Kidney (tissue), 14 donors: ENCODE results near the gene NHEJ1. TPM values are rescaled to one million over a fixed set of nuclear protein-coding genes. Genes with fewer than 3 reads are reported as not detected.

Experiments
- DNase-seq, 5 donors: peaks; one replicate each; pipeline ENCODE4 v3.0.0-alpha.2; 2013 to 2020
- FAIRE-seq: peaks from 2 replicates; lab custom pipeline; 2012; peaks lifted over from hg19 to GRCh38; lab: Jason Lieb, UNC
- H3K27ac ChIP-seq, 2 donors: one replicate each; pipeline ENCODE4 v1.7.0; 2013; ENCODE audit warnings: low read depth in 2 of 2, low read length in 2 of 2, inconsistent platforms in 1 of 2
- H3K27me3 ChIP-seq: one replicate; pipeline ENCODE4 v1.7.1; 2013; ENCODE audit warnings: low read length, inconsistent platforms; ENCODE audit not compliant: control insufficient read depth, insufficient read depth
- H3K36me3 ChIP-seq, 3 donors: one replicate each; pipeline versions ENCODE4 v1.7.0 to v1.7.1; 2013; ENCODE audit warnings: low read length in 3 of 3, control low read depth in 1 of 3, inconsistent platforms in 1 of 3; ENCODE audit not compliant: insufficient read depth in 3 of 3, control insufficient read depth in 2 of 3
- H3K4me1 ChIP-seq, 3 donors: one replicate each; pipeline versions ENCODE4 v1.7.0 to v1.7.1; 2013; ENCODE audit warnings: low read length in 3 of 3, inconsistent platforms in 1 of 3, low read depth in 1 of 3; ENCODE audit not compliant: control insufficient read depth in 2 of 3, insufficient read depth in 2 of 3
- H3K4me3 ChIP-seq, 3 donors: one replicate each; pipeline versions ENCODE4 v1.7.0 to v1.8.1; 2013; ENCODE audit warnings: low read length in 3 of 3, control low read depth in 1 of 3, inconsistent platforms in 1 of 3
- H3K9ac ChIP-seq, 3 donors: one replicate each; pipeline versions ENCODE4 v1.7.0 to v1.7.1; 2013; ENCODE audit warnings: low read length in 3 of 3, control low read depth in 1 of 3, inconsistent platforms in 1 of 3
- H3K9me3 ChIP-seq, 3 donors: one replicate each; pipeline versions ENCODE4 v1.7.0 to v1.7.1; 2013; ENCODE audit warnings: low read length in 3 of 3, control low read depth in 1 of 3, inconsistent platforms in 1 of 3; ENCODE audit not compliant: control insufficient read depth in 2 of 3, insufficient read depth in 1 of 3
- intact Hi-C: fragments of 100-400 bp; cut with DNase I; formaldehyde crosslinking; loops from one replicate; pipeline ENCODE4 v1.11.1; 2022
- polyA plus RNA-seq: library from polyadenylated mRNA; stranded (reverse); fragments of 350-450 nt; fragmentation: Illumina TruSeq; extraction: RNeasy Lipid Tissue Mini Kit (QIAGEN cat#74804); gene quantifications from one replicate; pipeline ENCODE4 v1.2.3, GENCODE V29; 2014; ENCODE audit warnings: low read depth, low replicate concordance; ENCODE audit not compliant: insufficient read depth
- total RNA-seq: library from RNA; stranded (reverse); fragmentation: NEBNext Ultra II Directional; extraction: Animal tissue kit (Norgen Biotek cat#: 25700); gene quantifications from one replicate; pipeline ENCODE4 v1.2.1, GENCODE V29; 2021
- TF ChIP-seq, protein P1 (sequence below): IDR thresholded peaks from 3 replicates; pipeline ENCODE4 v1.5.1; 2012; ENCODE audit warnings: mild to moderate bottlenecking, moderate library complexity, borderline replicate concordance; ENCODE audit not compliant: insufficient read depth; ENCODE audit errors: extremely low read depth
- donor health status: control.
- donor health status: control.
- donor health status: control.
- donor health status: control.
- donor health status: control.
- donor health status: DM: yes; HTN: yes; CAD: no.
- donor health status: Normal renal cell carcinoma (clear cell type).

NHEJ1 gene
- total and polyA plus RNA-seq, 2 donors from 2014 or later, result 17.5 to 17.7 TPM

GRCh38 chr2:219207884-219208740, 47.5 kb upstream of the NHEJ1 start:
- TF ChIP-seq, protein P1, sequence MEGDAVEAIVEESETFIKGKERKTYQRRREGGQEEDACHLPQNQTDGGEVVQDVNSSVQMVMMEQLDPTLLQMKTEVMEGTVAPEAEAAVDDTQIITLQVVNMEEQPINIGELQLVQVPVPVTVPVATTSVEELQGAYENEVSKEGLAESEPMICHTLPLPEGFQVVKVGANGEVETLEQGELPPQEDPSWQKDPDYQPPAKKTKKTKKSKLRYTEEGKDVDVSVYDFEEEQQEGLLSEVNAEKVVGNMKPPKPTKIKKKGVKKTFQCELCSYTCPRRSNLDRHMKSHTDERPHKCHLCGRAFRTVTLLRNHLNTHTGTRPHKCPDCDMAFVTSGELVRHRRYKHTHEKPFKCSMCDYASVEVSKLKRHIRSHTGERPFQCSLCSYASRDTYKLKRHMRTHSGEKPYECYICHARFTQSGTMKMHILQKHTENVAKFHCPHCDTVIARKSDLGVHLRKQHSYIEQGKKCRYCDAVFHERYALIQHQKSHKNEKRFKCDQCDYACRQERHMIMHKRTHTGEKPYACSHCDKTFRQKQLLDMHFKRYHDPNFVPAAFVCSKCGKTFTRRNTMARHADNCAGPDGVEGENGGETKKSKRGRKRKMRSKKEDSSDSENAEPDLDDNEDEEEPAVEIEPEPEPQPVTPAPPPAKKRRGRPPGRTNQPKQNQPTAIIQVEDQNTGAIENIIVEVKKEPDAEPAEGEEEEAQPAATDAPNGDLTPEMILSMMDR, result no peak
- Histone ChIP-seq H3K9ac (peak overlapping the region in 1 of 3 donors; percentile 57), H3K27me3 (no peaks in the 10 kb centered on the region), H3K27ac (peak overlapping the region in 1 of 2 donors; percentile 97), H3K36me3 (peaks cover under 1 to 19% (median 14%) of the 10 kb centered on the region in 3 donors), H3K4me1 (peaks cover 8 to 14% (median 9%) of the 10 kb centered on the region in 3 donors), H3K9me3 (no peaks in the 10 kb centered on the region), H3K4me3 (peak overlapping the region in 1 of 3 donors; percentile 89)
- DNase-seq (peak in 3 of 5 donors; percentile 26 to 79 (median 39)), FAIRE-seq (no peak)
- intact Hi-C loops, result no loop called here

GRCh38 chr2:219207134-219207883, 46.7 kb upstream of the NHEJ1 start:
- Histone ChIP-seq H3K36me3 (peaks cover 0 to 19% (median 10%) of the 10 kb centered on the region in 3 donors), H3K9me3 (no peaks in the 10 kb centered on the region), H3K4me1 (peaks cover 8 to 14% (median 9%) of the 10 kb centered on the region in 3 donors), H3K9ac (peak overlapping the region; percentile 22 to 57 (median 26)), H3K27me3 (no peaks in the 10 kb centered on the region), H3K27ac (peak overlapping the region; percentile 97 to 98), H3K4me3 (peak overlapping the region; percentile 60 to 89 (median 74))
- TF ChIP-seq, protein P1, result no peak
- DNase-seq (peak in 3 of 5 donors; percentile 24 to 63 (median 56)), FAIRE-seq (no peak)
- intact Hi-C loops, result no loop called here

DNA sequence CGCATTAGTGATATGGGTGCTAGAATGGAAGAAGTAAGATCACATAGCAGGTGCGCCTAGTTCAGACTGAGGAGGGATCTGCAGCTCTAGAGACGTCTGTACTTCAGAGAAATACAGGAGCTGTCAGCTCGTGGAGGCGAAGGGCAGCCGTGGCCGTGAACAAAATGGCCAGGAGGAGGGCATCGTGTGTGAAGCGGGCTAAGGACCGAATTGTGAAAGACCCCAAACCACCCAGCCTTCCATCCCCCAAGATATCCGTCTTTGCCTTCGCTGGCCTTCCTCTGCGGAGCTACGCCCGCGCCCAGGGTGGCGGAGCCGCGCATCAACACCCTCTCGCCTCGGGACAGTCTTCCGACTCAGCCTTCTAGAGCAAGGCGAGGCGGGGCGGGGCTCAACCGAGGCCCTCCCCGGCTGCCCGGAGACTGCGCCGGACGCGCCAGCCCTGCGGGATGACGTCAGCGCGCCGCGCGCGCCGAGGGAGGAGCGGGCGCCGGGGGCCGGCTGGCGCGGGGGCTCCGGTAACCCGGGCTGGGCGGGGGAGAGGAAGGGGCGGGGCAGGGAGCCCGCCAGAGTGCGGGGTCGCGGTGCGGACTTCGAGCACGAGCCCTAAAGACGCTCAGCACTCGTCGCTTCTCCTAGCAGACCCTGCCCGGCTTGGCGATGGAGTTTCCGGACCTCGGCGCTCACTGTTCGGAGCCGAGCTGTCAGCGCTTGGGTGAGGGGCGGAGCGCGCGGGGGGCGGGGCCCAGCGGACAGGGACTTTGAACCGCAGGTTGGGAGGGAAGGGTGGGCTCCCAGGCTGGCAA, 45.9 kb upstream of the NHEJ1 start, which contains the start of gene ZFAND2B:
TSS of gene ZFAND2B (plus strand) at position 455 of the 806 bp plus-strand sequence. CDS start at position 661, 206 bp downstream.
- H3K36me3 ChIP-seq, result peaks cover 0 to 19% (median 10%) of the 10 kb centered on the region in 3 donors
- no peak for FAIRE-seq
- intact Hi-C loops, result no loop called here
- H3K27me3 ChIP-seq, result no peaks in the 10 kb centered on the region
- H3K9me3 ChIP-seq, result no peaks in the 10 kb centered on the region
- H3K27ac ChIP-seq, result peak within 1 kb of the TSS; percentile 97 to 98
- peak within 1 kb of the TSS; percentile 92 to 100 (median 96) for H3K9ac ChIP-seq
- peak within 1 kb of the TSS; percentile 89 to 93 (median 92) for H3K4me3 ChIP-seq
- peak; percentile 95 to 98 (median 98) for DNase-seq
- H3K4me1 ChIP-seq, result peaks cover 8 to 14% (median 9%) of the 10 kb centered on the region in 3 donors
- TF ChIP-seq, protein P1, result no peak
